Muscle of leg (tissue), 11 donors: ENCODE results near the gene CHST5. TPM values are rescaled to one million over a fixed set of nuclear protein-coding genes. Genes with fewer than 3 reads are reported as not detected.
A peak's percentile ranks its signal among the peaks of the same experiment; 100 is the strongest.

Experiments used
- DNase-seq: peaks from one replicate; pipeline ENCODE4 v3.0.0; 2013
- H3K27ac ChIP-seq: one replicate; pipeline ENCODE4 v1.5.1; 2013; ENCODE audit warnings: mild to moderate bottlenecking, low read length, control low read depth
- H3K27me3 ChIP-seq: one replicate; pipeline ENCODE4 v1.6.1; 2013; ENCODE audit warnings: low read length; ENCODE audit not compliant: control insufficient read depth, insufficient read depth
- H3K36me3 ChIP-seq: one replicate; pipeline ENCODE4 v1.6.1; 2013; ENCODE audit warnings: low read length; ENCODE audit not compliant: control insufficient read depth, insufficient read depth
- H3K4me1 ChIP-seq: one replicate; pipeline ENCODE4 v1.6.1; 2013; ENCODE audit warnings: low read length; ENCODE audit not compliant: control insufficient read depth, insufficient read depth
- H3K4me3 ChIP-seq: one replicate; pipeline ENCODE4 v1.5.1; 2013; ENCODE audit warnings: low read length, control low read depth
- H3K9me3 ChIP-seq: replicated peaks from 2 replicates; pipeline ENCODE4 v1.6.1; 2013; ENCODE audit warnings: low read depth, low read length; ENCODE audit not compliant: control insufficient read depth
- WGBS: methylation state at CpG from one replicate; pipeline ENCODE4 v1.1.5; 2013; ENCODE audit warnings: missing lambda C conversion rate; ENCODE audit not compliant: insufficient coverage; 5-methylcytosine and 5-hydroxymethylcytosine counted together
- polyA plus RNA-seq, 8 donors: library from polyadenylated mRNA; unstranded; fragments of 120-200 nt; gene quantifications; one replicate each; pipeline versions ENCODE4 v1.2.1 to v1.2.3, GENCODE V29; 2013; ENCODE audit warnings: inconsistent platforms in 1 of 8, low replicate concordance in 1 of 8; ENCODE audit not compliant: insufficient read length in 8 of 8, insufficient read depth in 1 of 8
- total RNA-seq: library from RNA; stranded (reverse); fragments of 120-200 nt; gene quantifications from one replicate; pipeline ENCODE4 v1.2.4, GENCODE V29; 2013

Gene CHST5
- total and polyA plus RNA-seq, 9 donors, result 0.04 to 1.1 (median 0.24) TPM; not detected in 1

DNA sequence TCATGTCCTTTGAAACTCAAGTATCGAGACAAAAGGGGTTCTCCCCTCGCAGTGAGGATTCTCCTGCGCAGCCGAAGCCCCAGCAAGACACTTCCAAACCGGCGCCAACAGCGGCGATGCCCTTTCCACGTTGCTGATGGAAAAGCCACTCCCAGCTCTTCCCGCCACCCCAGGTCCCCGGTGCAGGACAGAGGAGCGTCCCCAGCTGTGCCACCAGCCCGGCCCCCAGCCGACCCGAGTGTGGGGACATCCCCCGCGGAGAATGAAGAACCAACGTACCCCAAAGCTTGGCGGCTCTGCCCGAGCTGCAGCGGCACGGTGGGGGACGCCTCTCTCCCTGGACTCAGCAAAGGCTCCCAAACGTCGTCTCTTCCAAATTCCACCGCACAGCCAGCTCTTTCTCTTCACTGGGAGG lies 41.2 kb downstream of the CHST5 start:
- DNase-seq, result peak; percentile 32
- H3K4me3 ChIP-seq, result peak overlapping the region; percentile 48
- H3K4me1 ChIP-seq, result peaks cover 13% of the 10 kb centered on the region
- under 1% methylated on average over 26 of the region's 26 CpGs for WGBS
- no peaks in the 10 kb centered on the region for H3K9me3 ChIP-seq
- peaks cover 9% of the 10 kb centered on the region for H3K27me3 ChIP-seq
- H3K27ac ChIP-seq, result no peak overlapping the region
- H3K36me3 ChIP-seq, result no peaks in the 10 kb centered on the region

DNA sequence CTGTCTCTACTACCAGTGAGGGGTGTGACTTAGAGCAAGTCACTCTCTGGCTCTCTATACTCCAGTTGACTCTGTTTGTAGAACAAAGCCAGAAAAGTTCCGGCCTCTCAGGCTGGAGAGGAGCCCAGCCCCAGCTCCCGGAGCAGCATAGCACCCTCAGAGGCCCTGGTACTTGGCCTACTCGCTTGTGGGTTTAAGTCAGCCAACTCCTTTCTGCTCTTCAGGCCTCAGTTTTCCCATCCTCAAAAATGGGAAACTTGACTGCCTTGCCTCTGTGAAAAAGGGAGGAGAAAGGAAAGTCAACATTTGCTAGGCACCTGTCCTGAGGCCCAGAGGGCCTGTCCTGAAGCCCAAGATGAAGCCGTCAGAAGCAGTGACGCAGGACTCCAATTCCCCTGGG lies 41.7 kb downstream of the CHST5 start:
- Histone ChIP-seq H3K27ac (no peak overlapping the region), H3K9me3 (no peaks in the 10 kb centered on the region), H3K4me3 (peak overlapping the region; percentile 48), H3K4me1 (peaks cover 13% of the 10 kb centered on the region), H3K36me3 (no peaks in the 10 kb centered on the region), H3K27me3 (peaks cover 9% of the 10 kb centered on the region)
- peak; percentile 22 for DNase-seq
- 32% methylated on average over 4 of the region's 5 CpGs for WGBS

DNA sequence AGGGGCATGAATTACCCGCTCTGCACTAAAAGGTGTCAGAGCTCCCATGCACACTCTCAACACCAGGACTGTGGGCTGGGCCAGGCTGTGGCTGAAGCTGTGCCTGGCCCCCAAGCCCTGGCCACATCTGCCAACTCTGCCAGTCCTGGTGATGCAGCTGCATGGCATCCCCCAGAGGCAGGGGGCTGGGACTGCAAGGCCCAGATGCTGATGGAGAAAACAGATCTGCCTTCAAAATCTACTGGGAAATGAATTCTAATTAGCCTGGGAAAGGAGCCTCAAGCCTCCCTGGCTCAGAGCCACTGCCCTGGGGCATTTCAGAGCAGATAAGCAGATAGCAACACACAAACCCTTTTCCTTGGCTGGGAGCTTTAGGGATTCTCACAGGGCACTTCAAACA lies 44.0 kb downstream of the CHST5 start:
- Histone ChIP-seq H3K27ac (no peak overlapping the region), H3K4me3 (no peak overlapping the region), H3K27me3 (peaks cover 9% of the 10 kb centered on the region), H3K4me1 (peaks cover 13% of the 10 kb centered on the region), H3K9me3 (no peaks in the 10 kb centered on the region), H3K36me3 (no peaks in the 10 kb centered on the region)
- 43% methylated on average over 1 of the region's 1 CpG for WGBS
- no peak for DNase-seq

- Histone ChIP-seq H3K27ac (no peak overlapping the region), H3K36me3 (no peaks in the 10 kb centered on the region), H3K27me3 (no peaks in the 10 kb centered on the region), H3K9me3 (no peaks in the 10 kb centered on the region), H3K4me1 (no peaks in the 10 kb centered on the region), H3K4me3 (no peak overlapping the region)
- no peak for DNase-seq
- WGBS, result 88% methylated on average over 1 of the region's 2 CpGs
Measured at GRCh38 chr16:75488322-75488721, 47.6 kb downstream of the CHST5 start.

- no peaks in the 10 kb centered on the region for H3K36me3 ChIP-seq
- H3K27ac ChIP-seq, result no peak overlapping the region
- H3K4me1 ChIP-seq, result no peaks in the 10 kb centered on the region
- no CpG with 5 or more reads among the region's 2 CpGs for WGBS
- no peak overlapping the region for H3K4me3 ChIP-seq
- no peak for DNase-seq
- no peaks in the 10 kb centered on the region for H3K9me3 ChIP-seq
- no peaks in the 10 kb centered on the region for H3K27me3 ChIP-seq
Measured at GRCh38 chr16:75486676-75487313, 49.1 kb downstream of the CHST5 start.

DNA sequence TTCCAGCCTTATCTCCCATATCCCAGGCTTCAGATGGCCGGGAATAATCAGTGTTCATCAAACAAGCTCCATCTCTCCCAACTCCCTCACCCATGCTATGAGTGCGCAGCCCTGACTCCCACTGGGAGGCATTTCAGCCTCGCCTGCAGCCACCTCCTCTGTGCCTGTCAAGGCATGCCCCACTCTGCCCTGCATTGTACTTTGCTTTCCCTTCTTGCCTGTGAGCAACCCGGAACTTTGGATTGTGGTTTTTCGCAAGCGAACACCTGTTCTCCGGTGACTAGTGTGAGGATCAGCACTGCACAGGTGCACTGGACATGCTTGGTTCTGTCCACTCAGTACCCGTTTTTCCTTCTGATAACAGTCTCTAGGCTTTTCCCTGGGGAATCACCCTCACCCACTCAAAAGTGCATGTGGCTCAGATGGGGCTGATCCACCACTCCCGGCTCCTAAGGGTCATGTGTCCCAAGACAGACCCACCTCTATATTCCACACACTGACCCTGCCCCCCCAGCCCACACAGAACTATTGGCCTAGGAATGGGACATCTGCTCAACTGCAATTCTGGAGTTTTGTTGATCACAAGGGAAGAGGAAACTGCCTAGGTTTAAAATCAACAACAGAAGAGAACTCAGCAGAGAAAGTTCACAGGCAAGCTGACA lies 49.8 kb downstream of the CHST5 start:
- Histone ChIP-seq H3K36me3 (no peaks in the 10 kb centered on the region), H3K27ac (no peak overlapping the region), H3K4me1 (no peaks in the 10 kb centered on the region), H3K4me3 (no peak overlapping the region), H3K27me3 (no peaks in the 10 kb centered on the region), H3K9me3 (no peaks in the 10 kb centered on the region)
- no peak for DNase-seq
- WGBS, result 94% methylated on average over 8 of the region's 9 CpGs

DNA sequence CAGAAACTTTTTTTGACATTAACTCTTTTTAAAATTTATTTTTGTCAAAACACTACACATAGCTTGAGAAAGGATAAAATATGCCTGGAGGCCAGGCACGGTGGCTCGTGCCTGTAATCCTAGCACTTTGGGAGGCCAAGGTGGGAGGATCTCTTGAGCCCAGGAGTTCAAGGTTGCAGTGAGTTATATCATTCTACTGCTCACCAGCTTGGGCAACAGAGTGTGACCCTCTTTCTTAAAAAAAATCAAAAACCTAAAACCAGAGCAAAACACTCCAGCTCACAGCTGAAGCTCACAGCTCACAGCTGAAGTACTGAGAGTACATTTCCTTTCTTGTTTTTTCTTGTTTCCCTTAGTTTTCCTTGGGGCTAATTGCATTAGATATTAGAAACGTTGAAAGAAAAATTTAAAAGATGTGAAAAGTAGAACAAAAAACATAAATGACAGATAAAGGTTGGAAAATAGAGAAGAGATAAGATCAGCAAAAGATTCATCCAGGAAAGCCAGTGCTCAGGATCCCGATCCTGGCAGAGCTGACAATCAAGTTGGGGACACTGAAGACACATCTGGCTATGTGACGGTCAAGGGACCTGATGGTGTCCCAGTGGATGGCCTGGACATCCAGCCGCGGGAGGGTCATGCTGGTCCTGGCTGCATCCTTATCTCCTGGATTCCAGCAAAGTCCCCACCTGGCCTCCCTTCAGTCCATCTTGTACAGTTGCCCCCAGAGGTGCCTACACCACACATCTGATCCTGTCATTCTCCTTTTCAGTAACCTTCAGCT lies 50.5 kb downstream of the CHST5 start:
- DNase-seq, result no peak
- Histone ChIP-seq H3K36me3 (no peaks in the 10 kb centered on the region), H3K4me3 (no peak overlapping the region), H3K27ac (no peak overlapping the region), H3K4me1 (no peaks in the 10 kb centered on the region), H3K27me3 (no peaks in the 10 kb centered on the region), H3K9me3 (no peaks in the 10 kb centered on the region)
- 80% methylated on average over 4 of the region's 7 CpGs for whole genome bisulfite sequencing

- H3K36me3 ChIP-seq, result no peaks in the 10 kb centered on the region
- no peaks in the 10 kb centered on the region for H3K9me3 ChIP-seq
- no peak overlapping the region for H3K4me3 ChIP-seq
- 79% methylated on average over 2 of the region's 2 CpGs for WGBS
- no peaks in the 10 kb centered on the region for H3K27me3 ChIP-seq
- no peaks in the 10 kb centered on the region for H3K4me1 ChIP-seq
- no peak overlapping the region for H3K27ac ChIP-seq
- no peak for DNase-seq
Measured at GRCh38 chr16:75483222-75483621, 52.7 kb downstream of the CHST5 start.

DNA sequence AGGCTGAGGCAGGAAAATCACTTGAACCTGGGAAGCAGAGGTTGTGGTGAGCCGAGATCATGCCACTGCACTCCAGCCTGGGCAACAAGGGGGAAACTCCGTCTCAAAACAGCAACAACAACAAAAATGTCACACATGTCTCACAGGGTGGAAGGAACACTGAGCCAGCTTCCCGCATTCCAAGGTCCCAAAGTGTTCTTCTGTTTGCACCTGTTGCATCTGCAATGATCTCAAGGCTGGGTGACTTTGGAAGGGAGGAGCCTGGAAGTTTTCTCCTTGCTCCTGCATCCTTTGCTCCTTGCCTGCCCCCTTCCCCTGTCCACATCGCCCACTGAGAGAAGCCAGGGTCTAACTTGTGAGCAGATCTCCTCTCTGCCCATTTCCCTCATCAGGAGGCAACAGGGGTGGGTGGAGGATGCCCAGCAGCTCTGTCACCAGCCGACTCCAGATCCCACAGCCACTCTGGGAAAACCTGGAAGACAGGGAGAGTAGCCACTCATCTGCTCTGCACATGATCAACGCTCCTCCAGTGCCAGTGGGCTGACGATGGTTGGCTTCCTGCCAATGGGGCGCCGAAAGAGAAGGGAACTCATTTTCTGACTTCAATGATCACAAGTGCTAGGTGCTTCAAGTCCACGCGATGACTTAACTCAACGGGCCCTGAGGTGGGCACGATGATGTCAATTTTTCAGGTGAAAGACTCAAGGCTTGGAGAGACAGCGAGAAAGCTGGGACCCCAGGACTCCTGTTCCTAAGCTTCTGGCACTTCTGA lies 53.3 kb downstream of the CHST5 start:
- WGBS, result 86% methylated on average over 10 of the region's 14 CpGs
- Histone ChIP-seq H3K9me3 (no peaks in the 10 kb centered on the region), H3K27me3 (no peaks in the 10 kb centered on the region), H3K27ac (no peak overlapping the region), H3K36me3 (no peaks in the 10 kb centered on the region), H3K4me3 (no peak overlapping the region), H3K4me1 (no peaks in the 10 kb centered on the region)
- no peak for DNase-seq

GRCh38 chr16:75481475-75481874 lies 54.4 kb downstream of the CHST5 start:
- H3K9me3 ChIP-seq, result no peaks in the 10 kb centered on the region
- WGBS, result 78% methylated on average over 7 of the region's 7 CpGs
- no peaks in the 10 kb centered on the region for H3K27me3 ChIP-seq
- no peak overlapping the region for H3K27ac ChIP-seq
- no peaks in the 10 kb centered on the region for H3K4me1 ChIP-seq
- no peak overlapping the region for H3K4me3 ChIP-seq
- H3K36me3 ChIP-seq, result no peaks in the 10 kb centered on the region
- DNase-seq, result no peak
